NCI-H460 (cell line): ENCODE results near the gene FLNC. TPM values are rescaled to one million over a fixed set of nuclear protein-coding genes. Genes with fewer than 3 reads are reported as not detected.

Experiments used
- DNase-seq: peaks from one replicate; pipeline ENCODE4 v3.0.0-alpha.2; 2016; ENCODE audit warnings: low read depth; ENCODE audit errors: extremely low read depth
- total RNA-seq: library from RNA; depleted of rRNA; stranded (reverse); fragments of >200 nt; shearing (Covaris generic); gene quantifications from 2 replicates; pipeline ENCODE4 v1.2.3, GENCODE V29; 2014

FLNC gene
- total RNA-seq, 1 experiment from 2014 or later: 0.57 TPM

GRCh38 chr7:128801667-128802418 lies 28.4 kb upstream of the FLNC start:
- no peak for DNase-seq

GRCh38 chr7:128804484-128804883 lies 25.7 kb upstream of the FLNC start:
- DNase-seq: no peak

- DNase-seq: no peak
Measured at GRCh38 chr7:128805225-128805624, 25.0 kb upstream of the FLNC start.

- DNase-seq: no peak
Measured at GRCh38 chr7:128807191-128807590, 23.0 kb upstream of the FLNC start.

GRCh38 chr7:128809363-128809762 lies 20.8 kb upstream of the FLNC start:
- no peak for DNase-seq

- DNase-seq: no peak
Measured at GRCh38 chr7:128810473-128810872, 19.7 kb upstream of the FLNC start.

- no peak for DNase-seq
Measured at GRCh38 chr7:128810997-128811396, 19.2 kb upstream of the FLNC start.

GRCh38 chr7:128811631-128812430 lies 18.4 kb upstream of the FLNC start:
- no peak for DNase-seq

GRCh38 chr7:128812514-128813168 lies 17.6 kb upstream of the FLNC start:
- DNase-seq: no peak

GRCh38 chr7:128814499-128814898 lies 15.7 kb upstream of the FLNC start:
- no peak for DNase-seq

- DNase-seq: no peak
Measured at GRCh38 chr7:128815289-128815942, 14.8 kb upstream of the FLNC start.

- DNase-seq: no peak
Measured at GRCh38 chr7:128818694-128819093, 11.5 kb upstream of the FLNC start.

- DNase-seq: no peak
Measured at GRCh38 chr7:128821724-128822123, 8.5 kb upstream of the FLNC start.

- DNase-seq: no peak
Measured at GRCh38 chr7:128826512-128826911, 3.7 kb upstream of the FLNC start.

- DNase-seq: no peak
Measured at GRCh38 chr7:128826916-128827247, 3.3 kb upstream of the FLNC start.

GRCh38 chr7:128827248-128827958 lies 2.8 kb upstream of the FLNC start:
- peak; percentile 13 for DNase-seq

GRCh38 chr7:128827971-128828711 lies 2.1 kb upstream of the FLNC start:
- no peak for DNase-seq

GRCh38 chr7:128829391-128830166 lies 627 bp upstream of the FLNC start:
- DNase-seq: no peak
